ENCODE results near the gene PTCSC3.

DNA sequence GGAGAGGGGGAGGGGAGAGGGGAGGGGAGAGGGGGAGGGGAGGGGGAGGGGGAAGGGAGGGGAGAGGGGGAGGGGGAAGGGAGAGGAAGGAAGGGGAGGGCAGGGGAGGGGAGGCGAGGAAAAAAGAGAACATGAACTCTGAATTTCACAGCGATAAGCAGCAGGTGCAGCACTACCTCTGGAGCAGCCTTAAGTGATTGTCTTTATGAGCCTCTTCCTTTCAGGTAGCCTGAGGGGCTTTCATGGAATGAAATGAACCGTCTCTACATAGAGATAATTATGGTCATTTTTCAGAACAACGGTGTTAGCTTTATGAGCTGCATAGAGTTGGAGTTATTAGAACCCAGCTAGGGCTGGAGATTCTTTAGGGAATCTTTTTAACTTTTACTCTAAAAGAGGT lies 18.1 kb upstream of the PTCSC3 start:
- TF ChIP-seq, protein P1, sequence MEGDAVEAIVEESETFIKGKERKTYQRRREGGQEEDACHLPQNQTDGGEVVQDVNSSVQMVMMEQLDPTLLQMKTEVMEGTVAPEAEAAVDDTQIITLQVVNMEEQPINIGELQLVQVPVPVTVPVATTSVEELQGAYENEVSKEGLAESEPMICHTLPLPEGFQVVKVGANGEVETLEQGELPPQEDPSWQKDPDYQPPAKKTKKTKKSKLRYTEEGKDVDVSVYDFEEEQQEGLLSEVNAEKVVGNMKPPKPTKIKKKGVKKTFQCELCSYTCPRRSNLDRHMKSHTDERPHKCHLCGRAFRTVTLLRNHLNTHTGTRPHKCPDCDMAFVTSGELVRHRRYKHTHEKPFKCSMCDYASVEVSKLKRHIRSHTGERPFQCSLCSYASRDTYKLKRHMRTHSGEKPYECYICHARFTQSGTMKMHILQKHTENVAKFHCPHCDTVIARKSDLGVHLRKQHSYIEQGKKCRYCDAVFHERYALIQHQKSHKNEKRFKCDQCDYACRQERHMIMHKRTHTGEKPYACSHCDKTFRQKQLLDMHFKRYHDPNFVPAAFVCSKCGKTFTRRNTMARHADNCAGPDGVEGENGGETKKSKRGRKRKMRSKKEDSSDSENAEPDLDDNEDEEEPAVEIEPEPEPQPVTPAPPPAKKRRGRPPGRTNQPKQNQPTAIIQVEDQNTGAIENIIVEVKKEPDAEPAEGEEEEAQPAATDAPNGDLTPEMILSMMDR (IDR thresholded peaks at IDR 0.05; ENCODE audit: low read depth, low read length, poor library complexity, severe bottlenecking), result no peak
- no peak for TF ChIP-seq EZH2phosphoT487 (IDR thresholded peaks at IDR 0.05; ENCODE audit: borderline replicate concordance, low read length)

Data from DOHH2 (cell line).